GM21390 (cell line): ENCODE data around the gene TOMM7.
"Not testable (repeated sequence)": the region's sequence is repeated elsewhere in the genome, so short reads cannot be mapped to it uniquely, and the experiment has no call there.

Experiments
- ATAC-seq: cut with Tn5 transposase; IDR thresholded peaks from one replicate; pipeline ENCODE4 v1.9.1; 2021; ENCODE audit not compliant: unreplicated experiment

The TOMM7 gene

GRCh38 chr7:22790640-22791039 is 32.0 kb downstream of the TOMM7 start:
- ATAC-seq = not testable (repeated sequence)

GRCh38 chr7:22787951-22788350 is 34.7 kb downstream of the TOMM7 start:
- ATAC-seq = no peak

- ATAC-seq = no peak
Observed at GRCh38 chr7:22786290-22786932, 36.2 kb downstream of the TOMM7 start.

- no peak for ATAC-seq
Observed at GRCh38 chr7:22784346-22784745, 38.3 kb downstream of the TOMM7 start.

GRCh38 chr7:22783421-22783820 is 39.2 kb downstream of the TOMM7 start:
- ATAC-seq = no peak

GRCh38 chr7:22782616-22783232 is 39.9 kb downstream of the TOMM7 start:
- ATAC-seq = peak; percentile 82

- no peak for ATAC-seq
Observed at GRCh38 chr7:22781230-22781711, 41.4 kb downstream of the TOMM7 start.

DNA sequence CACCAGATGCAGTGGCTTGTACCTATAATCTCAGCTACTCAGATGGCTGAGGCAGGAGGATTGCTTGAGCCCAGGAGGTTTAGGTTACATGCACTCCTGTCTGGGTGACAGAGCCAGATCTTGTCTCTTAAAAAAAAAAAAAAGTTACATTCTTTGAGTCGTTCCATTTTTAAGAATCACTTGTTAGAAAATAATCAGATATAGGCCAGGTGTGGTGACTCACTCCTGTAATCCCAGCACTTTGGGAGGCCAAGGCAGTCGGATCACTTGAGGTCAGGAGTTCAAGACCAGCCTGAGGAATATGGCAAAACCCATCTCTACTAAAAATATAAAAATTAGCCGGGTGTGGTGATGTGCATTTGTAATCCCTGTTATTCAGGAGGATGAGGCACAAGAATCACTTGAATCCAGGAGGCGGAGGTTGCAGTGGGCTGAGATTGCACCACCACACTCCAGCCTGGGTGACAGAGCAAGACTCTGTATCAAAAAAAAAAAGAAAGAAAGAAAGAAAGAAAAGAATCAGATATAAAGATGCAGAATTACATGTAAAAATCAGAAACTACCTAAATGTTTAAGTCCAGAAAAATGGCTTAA is 42.8 kb downstream of the TOMM7 start:
- ATAC-seq = not testable (repeated sequence)

DNA sequence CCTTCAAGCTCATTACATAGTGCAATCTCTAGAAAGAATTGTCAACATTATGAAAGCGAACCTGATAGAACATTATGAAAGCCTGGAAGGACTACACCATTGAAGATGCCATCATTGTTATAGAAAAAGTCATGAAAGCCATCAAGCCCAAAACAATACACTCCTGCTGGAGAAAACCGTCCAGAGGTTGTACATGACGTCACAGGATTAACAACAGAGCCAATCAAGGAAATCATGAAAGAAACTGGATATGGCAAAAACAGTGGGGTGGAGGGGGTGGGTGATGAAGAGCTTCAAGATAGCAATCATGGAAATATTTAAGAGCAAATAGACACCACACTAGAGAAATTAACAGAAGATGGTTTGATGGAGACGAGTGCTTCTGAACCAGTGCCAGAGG is 45.7 kb downstream of the TOMM7 start:
- no peak for ATAC-seq

DNA sequence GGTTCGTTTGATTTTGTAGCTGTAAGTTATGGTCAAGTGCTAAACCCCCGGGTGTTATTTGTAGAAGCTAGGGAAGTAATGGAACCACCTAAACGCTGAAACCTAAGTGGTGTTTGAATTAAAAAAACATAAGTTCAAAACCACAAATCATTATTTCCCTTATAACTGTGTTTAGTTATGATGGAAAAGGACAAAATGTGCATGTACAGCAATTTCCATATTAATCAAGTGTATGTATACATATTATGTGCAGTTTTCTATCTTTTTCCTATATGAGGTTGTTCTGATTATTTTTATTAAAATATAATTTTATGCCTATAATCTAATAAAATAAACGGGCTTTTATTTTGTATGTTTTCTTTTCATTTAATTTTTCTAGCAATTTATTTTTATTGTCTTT is 49.8 kb downstream of the TOMM7 start:
- no peak for ATAC-seq

DNA sequence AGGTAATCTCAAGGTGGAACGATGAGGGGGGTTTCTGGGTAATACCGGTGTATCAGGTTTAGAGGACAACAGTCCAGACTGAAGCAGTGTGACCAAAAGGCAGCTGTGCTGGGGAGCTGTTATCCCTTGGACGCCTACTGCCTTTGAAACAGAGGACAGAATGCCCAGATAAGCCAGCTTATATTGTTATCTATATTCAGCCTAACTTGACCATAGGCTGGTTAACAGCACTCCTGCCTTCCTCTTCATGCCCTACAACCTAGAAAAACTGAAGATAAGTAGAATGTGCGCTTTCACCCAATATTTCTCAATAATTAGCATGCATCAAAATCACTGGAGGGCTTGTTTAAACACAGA is 50.8 kb downstream of the TOMM7 start:
- no peak for ATAC-seq

DNA sequence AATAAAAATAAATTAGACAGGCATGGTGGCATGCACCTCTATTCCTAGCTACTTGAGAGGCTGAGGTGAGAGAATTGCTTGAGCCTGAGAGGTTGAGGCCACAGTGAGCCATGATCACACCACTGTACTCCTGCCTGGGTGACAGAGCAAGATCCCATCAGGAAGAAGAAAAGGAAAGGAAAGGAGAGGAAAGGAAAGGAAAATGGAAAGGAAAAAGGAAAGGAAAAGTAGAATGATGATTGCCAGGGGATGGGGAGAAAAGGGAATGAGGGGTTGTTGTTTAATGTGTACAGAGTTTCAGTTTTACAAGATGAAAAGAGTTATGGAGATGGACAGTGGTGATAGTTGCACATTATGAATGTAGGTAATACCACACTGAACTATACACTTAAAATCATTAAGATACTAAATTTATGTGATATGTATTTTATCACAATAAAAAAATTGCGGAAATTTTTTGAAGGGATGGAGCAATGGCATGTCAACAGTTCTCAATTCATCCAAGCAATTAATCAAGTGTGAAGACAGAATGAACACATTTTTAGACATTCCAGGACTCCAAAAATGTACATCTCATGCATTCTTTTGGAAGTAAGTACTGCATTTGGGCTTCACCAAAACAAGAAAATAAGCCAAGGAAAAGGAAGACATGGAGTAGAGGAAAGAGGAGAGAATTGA is 51.3 kb downstream of the TOMM7 start:
- no peak for ATAC-seq

GRCh38 chr7:22765609-22766008 is 57.0 kb downstream of the TOMM7 start:
- ATAC-seq = peak; percentile 94
